SU-DHL-6 (cell line): ENCODE measurements around the gene GPR55.

Source experiments
- H2AFZ ChIP-seq: fragments of 200-600 bp; sonication (generic); 2 replicates; pipeline ENCODE4 v1.6.1; 2014; ENCODE audit warnings: low read depth, mild to moderate bottlenecking, moderate library complexity, mixed read lengths, antibody characterized with exemption, low read length; ENCODE audit not compliant: severe bottlenecking
- H3F3A ChIP-seq: fragments of 200-600 bp; shearing (Covaris generic); 2 replicates; pipeline ENCODE4 v1.6.0; 2016; ENCODE audit warnings: antibody characterized with exemption, mild to moderate bottlenecking; ENCODE audit not compliant: insufficient read depth
- H3K27ac ChIP-seq: fragments of 200-600 bp; sonication (generic); 2 replicates; pipeline ENCODE4 v1.5.1; 2016; ENCODE audit warnings: low read depth, mild to moderate bottlenecking, low read length, moderate library complexity, mixed read lengths
- H3K27me3 ChIP-seq: fragments of 200-600 bp; sonication (generic), shearing (Covaris generic); 2 replicates; pipeline ENCODE4 v1.6.0; 2014; ENCODE audit warnings: mild to moderate bottlenecking, low read length
- H3K36me3 ChIP-seq: fragments of 200-600 bp; sonication (generic); 2 replicates; pipeline ENCODE4 v1.6.1; 2014; ENCODE audit warnings: mild to moderate bottlenecking, low read length, mixed read lengths
- H3K4me2 ChIP-seq: fragments of 300-600, 200-600 bp; shearing (Covaris generic), sonication (generic); 2 replicates; pipeline ENCODE4 v1.6.0; 2014; ENCODE audit warnings: low read length, low read depth, mild to moderate bottlenecking; ENCODE audit not compliant: poor library complexity, severe bottlenecking
- H3K4me3 ChIP-seq: fragments of 200-600 bp; sonication (generic); 2 replicates; pipeline ENCODE4 v1.5.1; 2014; ENCODE audit warnings: antibody characterized with exemption, low read length, mild to moderate bottlenecking, mixed read lengths; ENCODE audit not compliant: insufficient read depth, poor library complexity, severe bottlenecking
- H3K79me2 ChIP-seq: fragments of 200-600 bp; sonication (generic); 2 replicates; pipeline ENCODE4 v1.6.1; 2014; ENCODE audit warnings: mild to moderate bottlenecking, low read length, moderate library complexity; ENCODE audit not compliant: insufficient read depth
- H3K9ac ChIP-seq: fragments of 200-600 bp; sonication (generic); 2 replicates; pipeline ENCODE4 v1.7.0; 2014; ENCODE audit warnings: mild to moderate bottlenecking, low read length
- H3K9me2 ChIP-seq: fragments of 200-600 bp; sonication (generic); replicated peaks from 2 replicates; pipeline ENCODE4 v1.6.1; 2014; ENCODE audit warnings: low read length; ENCODE audit not compliant: insufficient read depth
- H3K9me3 ChIP-seq: fragments of 200-600 bp; sonication (generic); 2 replicates; pipeline ENCODE4 v1.6.1; 2014; ENCODE audit warnings: low read length, mixed read lengths; ENCODE audit not compliant: insufficient read depth
- H4K20me1 ChIP-seq: fragments of 200-600 bp; sonication (generic); 2 replicates; pipeline ENCODE4 v1.6.1; 2014; ENCODE audit warnings: low read depth, mild to moderate bottlenecking, antibody characterized with exemption, low read length, moderate library complexity, mixed read lengths
- EZH2phosphoT487 ChIP-seq: fragments of 200-600 bp; sonication (generic), shearing (Covaris generic); conservative IDR thresholded peaks from 2 replicates; pipeline ENCODE4 v1.6.1; 2018; ENCODE audit warnings: mild to moderate bottlenecking, antibody characterized with exemption, low read length, moderate library complexity, mixed read lengths
- TF ChIP-seq, protein P1 (sequence below): fragments of 200-600 bp; sonication (generic); IDR thresholded peaks from one replicate; pipeline ENCODE4 v1.5.1; 2017; ENCODE audit warnings: antibody characterized with exemption, mild to moderate bottlenecking, low read length, moderate library complexity; ENCODE audit not compliant: insufficient read depth, poor library complexity, severe bottlenecking

Gene GPR55

DNA sequence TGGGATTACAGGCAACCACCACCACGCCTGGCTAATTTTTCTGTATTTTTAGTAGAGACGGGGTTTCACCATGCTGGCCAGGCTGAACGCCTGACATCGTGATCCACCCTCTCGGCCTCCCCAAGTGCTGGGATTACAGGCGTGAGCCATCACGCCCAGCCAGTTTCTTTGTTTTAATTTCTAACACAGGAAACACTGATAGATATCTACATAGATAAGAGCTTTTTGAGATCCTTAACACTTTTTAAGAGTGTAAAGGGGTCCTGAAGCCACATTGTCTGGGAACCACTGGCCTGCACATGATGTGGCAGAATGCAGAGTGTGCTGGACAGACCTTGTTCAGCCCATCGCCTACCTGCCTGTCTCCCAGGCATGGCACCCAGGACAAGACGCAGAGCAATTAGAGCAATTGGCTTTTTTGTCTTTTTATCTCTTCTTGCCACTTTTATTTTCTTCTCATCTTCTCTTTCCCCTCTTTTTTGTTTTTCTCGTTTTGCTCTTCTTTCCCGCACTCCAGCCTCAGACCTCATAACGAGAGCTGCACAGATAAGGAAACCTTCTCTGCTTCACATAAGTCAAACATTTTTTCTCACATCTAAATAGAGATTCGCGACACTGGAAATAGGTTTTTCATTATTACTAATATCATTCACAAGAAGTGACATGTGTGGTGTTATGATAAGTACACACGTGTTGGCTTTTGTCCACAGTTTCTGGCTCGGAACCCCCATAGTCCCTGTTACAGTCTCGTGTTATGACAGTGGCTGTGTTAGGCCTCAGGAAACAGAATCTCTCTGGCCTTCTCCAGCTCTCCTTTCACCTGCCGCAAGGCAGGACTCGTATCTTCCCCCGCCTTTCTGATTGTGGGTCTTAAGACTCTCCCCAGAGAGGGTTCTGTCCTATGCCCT lies 25.2 kb upstream of the GPR55 start:
- TF ChIP-seq EZH2phosphoT487, result no peak
- TF ChIP-seq, protein P1, sequence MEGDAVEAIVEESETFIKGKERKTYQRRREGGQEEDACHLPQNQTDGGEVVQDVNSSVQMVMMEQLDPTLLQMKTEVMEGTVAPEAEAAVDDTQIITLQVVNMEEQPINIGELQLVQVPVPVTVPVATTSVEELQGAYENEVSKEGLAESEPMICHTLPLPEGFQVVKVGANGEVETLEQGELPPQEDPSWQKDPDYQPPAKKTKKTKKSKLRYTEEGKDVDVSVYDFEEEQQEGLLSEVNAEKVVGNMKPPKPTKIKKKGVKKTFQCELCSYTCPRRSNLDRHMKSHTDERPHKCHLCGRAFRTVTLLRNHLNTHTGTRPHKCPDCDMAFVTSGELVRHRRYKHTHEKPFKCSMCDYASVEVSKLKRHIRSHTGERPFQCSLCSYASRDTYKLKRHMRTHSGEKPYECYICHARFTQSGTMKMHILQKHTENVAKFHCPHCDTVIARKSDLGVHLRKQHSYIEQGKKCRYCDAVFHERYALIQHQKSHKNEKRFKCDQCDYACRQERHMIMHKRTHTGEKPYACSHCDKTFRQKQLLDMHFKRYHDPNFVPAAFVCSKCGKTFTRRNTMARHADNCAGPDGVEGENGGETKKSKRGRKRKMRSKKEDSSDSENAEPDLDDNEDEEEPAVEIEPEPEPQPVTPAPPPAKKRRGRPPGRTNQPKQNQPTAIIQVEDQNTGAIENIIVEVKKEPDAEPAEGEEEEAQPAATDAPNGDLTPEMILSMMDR, result no peak
- no peaks in the 10 kb centered on the region for H4K20me1 ChIP-seq
- no peak overlapping the region for H3K27ac ChIP-seq
- no peaks in the 10 kb centered on the region for H3K9me3 ChIP-seq
- H3K36me3 ChIP-seq, result no peaks in the 10 kb centered on the region
- H3K9ac ChIP-seq, result no peak overlapping the region
- no peak overlapping the region for H3K4me2 ChIP-seq
- no peaks in the 10 kb centered on the region for H3K9me2 ChIP-seq
- H3F3A ChIP-seq, result no peaks in the 10 kb centered on the region
- H3K4me3 ChIP-seq, result no peak overlapping the region
- no peak overlapping the region for H2AFZ ChIP-seq
- no peaks in the 10 kb centered on the region for H3K79me2 ChIP-seq
- no peaks in the 10 kb centered on the region for H3K27me3 ChIP-seq

DNA sequence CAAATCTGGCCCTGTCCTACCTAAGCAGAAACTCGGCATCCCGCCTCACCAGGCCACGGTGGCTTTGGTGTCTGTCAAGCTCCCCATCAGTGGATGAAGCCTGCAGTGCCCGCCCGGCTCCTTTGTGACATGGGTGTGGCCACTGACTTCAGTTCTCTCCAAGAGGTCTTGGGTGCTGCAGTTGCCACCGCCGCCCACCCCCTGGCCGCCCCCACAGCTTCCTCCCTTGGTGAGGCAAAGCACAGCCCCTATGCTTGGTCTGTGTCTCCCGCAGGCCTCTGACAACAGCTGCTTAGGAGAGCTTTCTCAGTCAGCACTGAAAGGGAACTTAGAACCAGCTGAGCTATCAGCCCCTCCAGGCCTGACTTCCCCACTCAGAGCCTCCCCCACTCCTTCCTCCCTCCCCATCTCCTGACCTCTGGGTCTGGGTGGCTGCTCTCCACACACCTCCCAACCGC lies 22.9 kb upstream of the GPR55 start:
- no peak overlapping the region for H3K4me2 ChIP-seq
- H3K9me3 ChIP-seq, result no peaks in the 10 kb centered on the region
- no peak overlapping the region for H3K9ac ChIP-seq
- no peaks in the 10 kb centered on the region for H3F3A ChIP-seq
- no peak overlapping the region for H3K27ac ChIP-seq
- H3K79me2 ChIP-seq, result no peaks in the 10 kb centered on the region
- TF ChIP-seq, protein P1, result no peak
- no peak for TF ChIP-seq EZH2phosphoT487
- no peaks in the 10 kb centered on the region for H4K20me1 ChIP-seq
- no peaks in the 10 kb centered on the region for H3K36me3 ChIP-seq
- no peak overlapping the region for H2AFZ ChIP-seq
- no peak overlapping the region for H3K4me3 ChIP-seq
- no peaks in the 10 kb centered on the region for H3K9me2 ChIP-seq
- H3K27me3 ChIP-seq, result no peaks in the 10 kb centered on the region

DNA sequence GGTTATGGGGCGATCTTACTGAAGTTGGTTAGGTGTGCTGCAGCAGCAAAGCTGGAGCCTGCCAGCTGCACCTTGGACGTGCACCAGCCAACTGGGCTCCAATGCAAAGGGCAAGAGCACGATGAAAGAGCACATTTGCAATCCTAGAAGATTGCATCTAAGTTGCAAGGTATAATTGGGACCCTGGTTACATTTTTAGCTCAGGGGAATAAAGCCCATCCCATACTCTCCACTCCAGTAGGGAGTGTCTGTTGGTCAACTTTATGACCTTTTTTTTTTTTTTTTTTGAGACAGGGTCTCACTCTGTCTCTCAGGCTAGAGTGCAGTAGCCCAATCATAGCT lies 22.2 kb upstream of the GPR55 start:
- H3K9ac ChIP-seq, result no peak overlapping the region
- H3K9me3 ChIP-seq, result no peaks in the 10 kb centered on the region
- no peaks in the 10 kb centered on the region for H3K36me3 ChIP-seq
- H3K79me2 ChIP-seq, result no peaks in the 10 kb centered on the region
- no peak overlapping the region for H3K4me2 ChIP-seq
- no peak overlapping the region for H3K27ac ChIP-seq
- no peaks in the 10 kb centered on the region for H3K9me2 ChIP-seq
- no peaks in the 10 kb centered on the region for H3K27me3 ChIP-seq
- H3K4me3 ChIP-seq, result no peak overlapping the region
- TF ChIP-seq, protein P1, result no peak
- TF ChIP-seq EZH2phosphoT487, result no peak
- no peaks in the 10 kb centered on the region for H3F3A ChIP-seq
- no peak overlapping the region for H2AFZ ChIP-seq
- no peaks in the 10 kb centered on the region for H4K20me1 ChIP-seq
